Endothelial cell of umbilical vein (primary cell): Measurements from ENCODE around the gene CAMTA1. TPM values are rescaled to one million over a fixed set of nuclear protein-coding genes. Genes with fewer than 3 reads are reported as not detected.

Experiments used
- BruUV-seq: library from RNA; stranded (reverse); fragments of 400-500 nt; replicated peaks from 2 replicates; lab custom pipeline; 2021; lab: Mats Ljungman, UMichigan
- CTCF ChIA-PET: fragments of 300-600, 350-600 bp; sonication (Branson Sonifier 250); formaldehyde crosslinking; loops from one replicate; lab custom pipeline; 2021; ENCODE audit warnings: antibody characterized with exemption, inconsistent platforms; lab: Charles Lee
- POLR2A ChIA-PET: fragments of 300-600, 350-600 bp; sonication (Branson Sonifier 250); formaldehyde crosslinking; loops from one replicate; lab custom pipeline; 2021; ENCODE audit warnings: antibody characterized with exemption, inconsistent platforms; lab: Charles Lee
- DNase-seq: peaks from one replicate; pipeline ENCODE4 v3.0.0-alpha.2; 2011; ENCODE audit warnings: low read depth, low spot score
- FAIRE-seq: peaks from 2 replicates; lab custom pipeline; 2011; peaks lifted over from hg19 to GRCh38; lab: Jason Lieb, UNC
- H2AFZ ChIP-seq: 2 replicates; pipeline ENCODE4 v1.6.0; 2012; ENCODE audit warnings: low read depth, low read length, control low read depth, inconsistent platforms
- H3K27ac ChIP-seq: 2 replicates; pipeline ENCODE4 v1.5.1; 2011; ENCODE audit warnings: low read depth, mild to moderate bottlenecking, control low read depth, low read length, moderate library complexity; ENCODE audit not compliant: insufficient read depth
- H3K27me3 ChIP-seq, 2 experiments: 2 replicates each; pipeline versions ENCODE4 v1.6.0 to v1.6.1; 2011; ENCODE audit warnings: low read length in 2 of 2, mixed read lengths in 1 of 2; ENCODE audit not compliant: control insufficient read depth in 2 of 2, insufficient read depth in 2 of 2
- H3K36me3 ChIP-seq, 2 experiments: 2 replicates in 1 of 2; 3 replicates in 1 of 2; pipeline ENCODE4 v1.5.1; 2011; ENCODE audit warnings: low read length in 2 of 2, mild to moderate bottlenecking in 1 of 2, moderate library complexity in 1 of 2; ENCODE audit not compliant: control insufficient read depth in 2 of 2, insufficient read depth in 2 of 2; ENCODE audit errors: extremely low read depth in 1 of 2
- H3K4me1 ChIP-seq: 3 replicates; pipeline ENCODE4 v1.5.1; 2011; ENCODE audit warnings: mild to moderate bottlenecking, low read length; ENCODE audit not compliant: control insufficient read depth, insufficient read depth; ENCODE audit errors: extremely low read depth
- H3K4me2 ChIP-seq: 2 replicates; pipeline ENCODE4 v1.6.1; 2011; ENCODE audit warnings: low read length, control low read depth, mixed read lengths; ENCODE audit not compliant: insufficient read depth
- H3K4me3 ChIP-seq, 3 experiments: fragments of 200-600 bp in 1 of 3; sonication (generic), shearing (Covaris generic) in 1 of 3; replicated peaks in 1 of 3; 2 replicates each; pipeline ENCODE4 v1.5.1; 2011 to 2016; ENCODE audit warnings: control low read depth in 3 of 3, low read length in 3 of 3, mild to moderate bottlenecking in 2 of 3, inconsistent platforms in 1 of 3, low read depth in 1 of 3, moderate library complexity in 1 of 3; ENCODE audit not compliant: insufficient read depth in 1 of 3
- H3K79me2 ChIP-seq: 2 replicates; pipeline ENCODE4 v1.6.0; 2012; ENCODE audit warnings: low read length, inconsistent platforms; ENCODE audit not compliant: control insufficient read depth, insufficient read depth
- H3K9ac ChIP-seq: replicated peaks from 2 replicates; pipeline ENCODE3; 2011; ENCODE audit warnings: low read length, control low read depth; ENCODE audit not compliant: insufficient read depth; ENCODE audit errors: extremely low read depth
- H3K9me1 ChIP-seq: replicated peaks from 3 replicates; pipeline ENCODE4 v1.6.0; 2011; ENCODE audit warnings: mild to moderate bottlenecking, low read length; ENCODE audit not compliant: control insufficient read depth, insufficient read depth; ENCODE audit errors: extremely low read depth
- H3K9me3 ChIP-seq: replicated peaks from 2 replicates; pipeline ENCODE4 v1.5.1; 2012; ENCODE audit warnings: low read length, inconsistent platforms; ENCODE audit not compliant: control insufficient read depth, insufficient read depth
- H4K20me1 ChIP-seq: replicated peaks from 2 replicates; pipeline ENCODE3; 2011; ENCODE audit warnings: mild to moderate bottlenecking, low read length; ENCODE audit not compliant: control insufficient read depth, insufficient read depth; ENCODE audit errors: extremely low read depth
- CTCF ChIP-seq, 2 donors: IDR thresholded peaks; 1 replicate in 1 of 2; 2 replicates in 1 of 2; pipeline ENCODE4 v1.5.1; 2011; ENCODE audit warnings: low read length in 2 of 2, mild to moderate bottlenecking in 2 of 2, moderate library complexity in 2 of 2, control low read depth in 1 of 2, inconsistent platforms in 1 of 2, low read depth in 1 of 2; ENCODE audit not compliant: insufficient read depth in 1 of 2; ENCODE audit errors: extremely low read depth in 1 of 2
- EZH2 ChIP-seq: IDR thresholded peaks from 2 replicates; pipeline ENCODE4 v1.6.1; 2012; ENCODE audit warnings: borderline replicate concordance, low read depth, mild to moderate bottlenecking, moderate library complexity, low read length, inconsistent platforms; ENCODE audit not compliant: severe bottlenecking
- FOS ChIP-seq: IDR thresholded peaks from 2 replicates; pipeline ENCODE4 v1.6.1; 2011; ENCODE audit warnings: mild to moderate bottlenecking, low read length, moderate library complexity, borderline replicate concordance; ENCODE audit not compliant: insufficient read depth
- GATA2 ChIP-seq: IDR thresholded peaks from 2 replicates; pipeline ENCODE4 v1.7.0; 2011; ENCODE audit warnings: low read depth, mild to moderate bottlenecking, moderate library complexity, mixed read lengths, low read length; ENCODE audit not compliant: insufficient read length, insufficient read depth
- JUN ChIP-seq: IDR thresholded peaks from 2 replicates; pipeline ENCODE4 v1.6.1; 2011; ENCODE audit warnings: borderline replicate concordance, low read depth; ENCODE audit not compliant: insufficient read length, insufficient read depth
- MAX ChIP-seq: IDR thresholded peaks from 2 replicates; pipeline ENCODE4 v1.6.1; 2011; ENCODE audit not compliant: insufficient read depth, insufficient read length
- MYC ChIP-seq: IDR thresholded peaks from one replicate; pipeline ENCODE4 v1.6.1; 2011; ENCODE audit warnings: mild to moderate bottlenecking, low read depth, low read length
- POLR2A ChIP-seq: IDR thresholded peaks from 2 replicates; pipeline ENCODE4 v1.6.1; 2012; ENCODE audit warnings: low read depth, mild to moderate bottlenecking, control low read depth, low read length
- POLR2AphosphoS5 ChIP-seq: IDR thresholded peaks from 2 replicates; pipeline ENCODE4 v1.6.1; 2012; ENCODE audit warnings: low read depth, mild to moderate bottlenecking, control low read depth, low read length, moderate library complexity; ENCODE audit not compliant: insufficient read depth
- dilution Hi-C: fragments of 300-500 bp; cut with MboI; formaldehyde crosslinking; loops from one replicate; pipeline ENCODE4 v1.15.0; 2019; ENCODE audit warnings: low sequenced_read_pairs; ENCODE audit not compliant: extremely low pct_ligation_motif_present
- intact Hi-C: fragments of 100-400 bp; cut with micrococcal nuclease; formaldehyde crosslinking; loops from one replicate; pipeline ENCODE4 v1.10.0; 2022
- polyA plus RNA-seq, 4 experiments: library from polyadenylated mRNA; depleted of rRNA in 3 of 4; stranded (reverse) in 3 of 4; unstranded in 1 of 4; fragments of >200 nt; gene quantifications; 2 replicates each; pipeline versions ENCODE4 v1.2.1 to v1.2.3, GENCODE V29; 2011 to 2012; ENCODE audit warnings: missing spikeins in 1 of 4
- total RNA-seq: library from RNA; stranded (reverse); gene quantifications from 2 replicates; pipeline ENCODE4 v1.2.3, GENCODE V29; 2021

Gene CAMTA1
- total and polyA plus RNA-seq, 2 donors (not counting 3 experiments of a cell fraction or from before 2014, with no cell fraction given): 50.8 to 92.7 TPM

- FAIRE-seq (no peak), DNase-seq (no peak)
- ChIA-PET POLR2A (no interaction called here), CTCF (interaction anchor here (0.6 kb wide), 1 partner anchor 57 kb away, joined by 3 read pairs; no protein-coding TSS in a partner anchor)
- Histone ChIP-seq H3K9me1 (no peaks in the 10 kb centered on the region), H3K9me3 (no peaks in the 10 kb centered on the region), H3K9ac (no peak overlapping the region), H4K20me1 (no peaks in the 10 kb centered on the region), H3K4me1 (no peaks in the 10 kb centered on the region), H3K4me3 (no peak overlapping the region), H3K36me3 (peaks cover 0 to 4% of the 10 kb centered on the region in 2 experiments), H3K79me2 (peaks cover 4% of the 10 kb centered on the region), H3K27ac (no peak overlapping the region), H2AFZ (no peak overlapping the region), H3K27me3 (no peaks in the 10 kb centered on the region), H3K4me2 (no peak overlapping the region)
- dilution Hi-C loops: no loop called here
- intact Hi-C loops: no loop called here
- no peak for TF ChIP-seq GATA2
- TF ChIP-seq FOS: no peak
- no peak for TF ChIP-seq JUN
- TF ChIP-seq CTCF (IDR thresholded peaks at IDR 0.05; ENCODE audit: extremely low read depth in 1 of 2, insufficient read depth in 1 of 2, low read depth in 1 of 2, low read length in 2 of 2): no peak
- no peak for TF ChIP-seq EZH2
- no peak for TF ChIP-seq POLR2AphosphoS5
- TF ChIP-seq MAX: no peak
- TF ChIP-seq POLR2A: no peak
- TF ChIP-seq MYC: no peak
- BruUV-seq: no TSS peak
Observed at GRCh38 chr1:6833804-6834203, 48.5 kb downstream of the CAMTA1 start.
